Measurements from ENCODE around the gene GPR55. TPM values are rescaled to one million over a fixed set of nuclear protein-coding genes. Genes with fewer than 3 reads are reported as not detected.
"Not testable (repeated sequence)": the region's sequence is repeated elsewhere in the genome, so short reads cannot be mapped to it uniquely, and the experiment has no call there.

The GPR55 gene, protein sequence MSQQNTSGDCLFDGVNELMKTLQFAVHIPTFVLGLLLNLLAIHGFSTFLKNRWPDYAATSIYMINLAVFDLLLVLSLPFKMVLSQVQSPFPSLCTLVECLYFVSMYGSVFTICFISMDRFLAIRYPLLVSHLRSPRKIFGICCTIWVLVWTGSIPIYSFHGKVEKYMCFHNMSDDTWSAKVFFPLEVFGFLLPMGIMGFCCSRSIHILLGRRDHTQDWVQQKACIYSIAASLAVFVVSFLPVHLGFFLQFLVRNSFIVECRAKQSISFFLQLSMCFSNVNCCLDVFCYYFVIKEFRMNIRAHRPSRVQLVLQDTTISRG
- polyA plus RNA-seq (2013, experiment 1 of 2) = 0.30 TPM
- 0.44 TPM for polyA plus RNA-seq (2013, experiment 2 of 2)

DNA sequence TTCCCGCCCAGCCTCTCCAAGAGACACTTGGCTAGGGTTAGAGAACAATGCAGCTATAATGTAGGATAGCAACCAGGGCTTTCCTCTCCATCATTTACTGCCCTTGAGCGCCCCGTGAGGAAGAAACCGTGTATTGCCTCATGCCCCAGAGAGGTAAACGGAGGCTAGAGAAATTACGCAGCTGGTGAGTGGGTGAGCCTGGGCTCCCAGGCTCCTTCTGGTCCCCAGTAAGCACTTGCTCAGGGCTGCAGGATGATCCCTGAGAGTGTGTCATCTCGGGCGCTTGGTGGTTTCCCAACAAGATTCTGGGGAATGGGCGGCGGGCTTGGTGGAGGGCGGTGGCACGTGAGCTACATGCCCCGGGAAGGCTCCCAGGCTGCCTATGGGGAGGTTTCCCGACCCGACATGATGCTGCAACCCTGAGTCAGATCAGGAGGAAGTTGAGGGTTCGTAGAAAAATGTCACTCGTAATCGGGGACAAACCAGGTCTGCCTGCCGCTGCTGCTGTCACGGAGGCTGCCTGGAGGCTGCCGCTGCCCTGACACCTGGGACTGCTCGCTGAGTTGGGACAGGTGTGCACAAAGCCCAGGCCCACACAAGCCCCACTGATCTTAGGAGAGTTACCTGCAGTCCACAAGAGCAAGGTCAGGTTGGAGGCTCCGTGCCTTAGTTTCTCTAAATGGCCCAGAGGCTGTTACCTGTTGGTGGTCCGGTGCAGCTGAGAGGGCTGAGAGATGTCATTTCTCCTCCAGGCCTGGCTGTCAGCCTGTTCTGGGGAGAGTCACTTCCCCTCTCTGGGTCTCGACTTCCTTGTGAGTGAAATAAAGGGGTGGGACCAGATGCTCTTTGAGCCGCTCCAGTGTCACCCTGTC, at the start of gene GPR55:
Gene GPR55 (minus strand): TSS at position 773 of the 872 bp plus-strand sequence. CDS start 14,280 bp downstream, outside the sequence.
- H3K9ac ChIP-seq (ENCODE audit: low read depth, low read length) = no peak within 1 kb of the TSS
- H3K9me3 ChIP-seq (ENCODE audit: insufficient read depth, low read depth, low read length) = no peaks in the 10 kb centered on the region
- no peak within 1 kb of the TSS for H3K4me3 ChIP-seq (ENCODE audit: low read length)
- 78% methylated on average over 26 of the region's 26 CpGs for WGBS
- H3K27ac ChIP-seq (ENCODE audit: low read depth, low read length) = no peak within 1 kb of the TSS
- no peaks in the 10 kb centered on the region for H3K27me3 ChIP-seq (ENCODE audit: insufficient read depth, low read length)
- no peaks in the 10 kb centered on the region for H3K36me3 ChIP-seq (ENCODE audit: insufficient read depth, low read length)
- H3K4me1 ChIP-seq (ENCODE audit: insufficient read depth, low read length) = no peaks in the 10 kb centered on the region

DNA sequence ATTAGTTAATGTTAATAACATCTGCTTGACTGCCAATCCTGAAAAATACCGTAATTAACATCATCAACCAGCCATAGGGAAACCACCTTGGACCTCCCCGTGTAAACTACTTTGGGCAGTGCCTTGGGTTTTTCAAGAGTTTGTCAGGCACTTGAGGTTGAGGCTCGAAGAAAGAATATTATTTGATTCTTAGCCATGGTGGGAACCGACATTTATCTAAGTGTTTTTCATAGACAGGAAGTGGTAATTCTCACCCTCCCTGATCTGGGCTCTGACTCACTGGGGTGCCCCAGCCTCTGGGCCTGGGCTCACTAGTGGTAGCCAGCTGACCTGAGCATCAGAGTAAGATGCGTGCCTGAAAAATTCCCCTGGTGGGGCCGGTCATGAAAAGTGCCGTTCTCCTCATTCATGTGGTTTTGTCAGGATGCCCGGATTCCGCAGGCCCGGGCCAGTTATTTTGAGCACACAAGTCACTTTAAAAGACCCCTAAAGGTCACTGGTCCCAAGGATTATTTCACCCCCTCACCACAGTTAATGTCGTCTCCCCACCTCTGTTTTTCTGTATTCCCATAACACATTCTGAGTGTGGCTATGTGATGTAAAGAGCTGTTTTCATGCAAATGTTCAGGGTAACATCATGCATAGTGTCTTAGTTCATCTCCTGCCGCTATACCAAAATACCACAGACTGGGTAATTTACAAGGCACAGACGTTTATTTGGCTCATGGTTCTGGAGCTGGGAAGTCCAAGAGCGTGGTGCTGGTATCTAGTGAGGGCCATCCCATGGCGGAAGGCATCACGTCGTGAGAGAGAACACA, 49.3 kb upstream of the GPR55 start:
- WGBS = 90% methylated on average over 17 of the region's 17 CpGs

DNA sequence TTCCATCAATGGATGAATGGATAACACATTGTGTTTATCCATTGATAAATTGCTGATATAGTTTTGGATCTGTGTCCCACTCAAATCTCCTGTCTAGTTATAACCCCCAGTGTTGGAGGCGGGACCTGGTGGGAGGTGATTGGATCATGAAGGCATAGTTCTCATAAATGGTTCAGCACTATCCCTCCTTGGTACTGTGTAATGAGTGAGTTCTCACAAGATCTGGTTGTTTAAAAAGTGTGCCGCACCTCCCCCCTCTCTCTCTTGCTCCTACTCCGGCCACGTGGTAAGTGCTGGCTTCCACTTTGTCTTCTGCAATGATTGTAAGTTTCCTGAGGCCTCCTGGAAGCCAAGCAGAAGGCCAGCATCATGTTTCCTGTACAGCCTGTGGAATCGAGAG, 47.0 kb upstream of the GPR55 start:
- WGBS = 91% methylated on average over 5 of the region's 5 CpGs
- H3K27me3 ChIP-seq (ENCODE audit: insufficient read depth, low read length) = no peaks in the 10 kb centered on the region
- H3K36me3 ChIP-seq (ENCODE audit: insufficient read depth, low read length) = no peaks in the 10 kb centered on the region
- 0 out of 2 replicates have a peak, but pooled peaks cover 2% of the 10 kb centered on the region for H3K9me3 ChIP-seq (ENCODE audit: insufficient read depth, low read depth, low read length)
- H3K4me3 ChIP-seq (ENCODE audit: low read length) = no peak overlapping the region
- H3K27ac ChIP-seq (ENCODE audit: low read depth, low read length) = no peak overlapping the region
- no peak overlapping the region for H3K9ac ChIP-seq (ENCODE audit: low read depth, low read length)
- H3K4me1 ChIP-seq (ENCODE audit: insufficient read depth, low read length) = no peaks in the 10 kb centered on the region

More for the DNA sequence above, 49.3 kb upstream of the GPR55 start:
- no peak overlapping the region for H3K9ac ChIP-seq (ENCODE audit: low read depth, low read length)
- no peaks in the 10 kb centered on the region for H3K4me1 ChIP-seq (ENCODE audit: insufficient read depth, low read length)
- no peak overlapping the region for H3K27ac ChIP-seq (ENCODE audit: low read depth, low read length)
- H3K27me3 ChIP-seq (ENCODE audit: insufficient read depth, low read length) = no peaks in the 10 kb centered on the region
- no peaks in the 10 kb centered on the region for H3K36me3 ChIP-seq (ENCODE audit: insufficient read depth, low read length)
- no peak overlapping the region for H3K4me3 ChIP-seq (ENCODE audit: low read length)
- 0 out of 2 replicates have a peak, but pooled peaks cover 2% of the 10 kb centered on the region for H3K9me3 ChIP-seq (ENCODE audit: insufficient read depth, low read depth, low read length)

DNA sequence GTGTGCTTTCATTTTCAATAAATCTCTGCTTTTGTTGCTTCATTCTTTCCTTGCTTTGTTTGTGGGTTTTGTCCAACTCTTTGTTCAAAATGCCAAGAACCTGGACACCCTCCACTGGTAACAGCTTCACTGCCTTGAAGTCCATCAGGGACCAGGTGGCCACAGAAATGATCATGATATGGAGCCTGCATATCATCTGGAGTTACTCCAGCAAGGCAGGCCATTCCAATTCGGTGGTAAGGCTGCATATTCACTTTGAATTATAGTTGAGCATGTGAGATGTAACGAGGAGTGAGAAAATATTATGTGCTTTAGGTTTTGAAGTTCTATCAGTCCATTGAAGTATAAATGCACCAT, 44.6 kb upstream of the GPR55 start:
- no peak overlapping the region for H3K27ac ChIP-seq (ENCODE audit: low read depth, low read length)
- H3K27me3 ChIP-seq (ENCODE audit: insufficient read depth, low read length) = no peaks in the 10 kb centered on the region
- WGBS = 92% methylated on average over 2 of the region's 2 CpGs
- H3K4me3 ChIP-seq (ENCODE audit: low read length) = no peak overlapping the region
- no peaks in the 10 kb centered on the region for H3K4me1 ChIP-seq (ENCODE audit: insufficient read depth, low read length)
- no peaks in the 10 kb centered on the region for H3K36me3 ChIP-seq (ENCODE audit: insufficient read depth, low read length)
- no peak overlapping the region for H3K9ac ChIP-seq (ENCODE audit: low read depth, low read length)
- H3K9me3 ChIP-seq (ENCODE audit: insufficient read depth, low read depth, low read length) = no peaks in the 10 kb centered on the region

DNA sequence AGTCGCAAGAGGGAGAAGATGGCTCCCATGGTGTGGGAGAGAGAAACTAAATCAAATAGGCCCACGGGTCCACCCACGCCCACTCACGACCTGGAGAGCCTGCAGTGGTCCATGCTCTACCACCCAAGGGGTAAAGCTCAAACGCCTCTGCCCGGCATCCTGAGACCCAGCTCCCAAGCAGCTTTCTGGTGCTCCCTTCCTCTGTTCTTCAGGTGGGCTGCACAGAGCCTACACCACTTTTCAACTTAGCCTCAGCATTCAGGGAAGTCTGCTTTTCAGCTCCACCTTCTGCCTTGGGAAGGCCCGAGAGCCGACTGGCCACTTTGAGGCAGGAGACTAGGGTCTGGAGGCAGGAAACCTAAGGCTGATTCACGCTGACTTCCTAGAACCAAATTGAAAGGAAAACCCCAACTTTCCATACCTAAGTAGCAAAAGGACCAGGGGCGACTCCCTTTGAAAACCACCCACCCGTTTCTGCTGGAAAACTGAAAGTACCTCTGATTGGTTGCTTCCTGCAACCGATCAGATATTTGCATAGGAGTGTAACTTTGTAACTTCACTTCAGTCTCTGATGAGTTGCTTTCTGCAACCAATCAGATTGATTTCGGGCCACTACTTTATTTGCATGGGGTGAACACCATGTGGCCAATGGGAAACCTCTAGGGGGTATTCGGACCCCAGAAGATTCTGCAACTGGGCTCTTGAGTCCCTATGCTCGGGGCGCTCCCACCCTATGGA, 44.0 kb upstream of the GPR55 start:
- H3K9ac ChIP-seq (ENCODE audit: low read depth, low read length) = no peak overlapping the region
- no peak overlapping the region for H3K27ac ChIP-seq (ENCODE audit: low read depth, low read length)
- no peaks in the 10 kb centered on the region for H3K4me1 ChIP-seq (ENCODE audit: insufficient read depth, low read length)
- H3K9me3 ChIP-seq (ENCODE audit: insufficient read depth, low read depth, low read length) = no peaks in the 10 kb centered on the region
- H3K36me3 ChIP-seq (ENCODE audit: insufficient read depth, low read length) = no peaks in the 10 kb centered on the region
- 88% methylated on average over 16 of the region's 16 CpGs for WGBS
- H3K4me3 ChIP-seq (ENCODE audit: low read length) = no peak overlapping the region
- no peaks in the 10 kb centered on the region for H3K27me3 ChIP-seq (ENCODE audit: insufficient read depth, low read length)

DNA sequence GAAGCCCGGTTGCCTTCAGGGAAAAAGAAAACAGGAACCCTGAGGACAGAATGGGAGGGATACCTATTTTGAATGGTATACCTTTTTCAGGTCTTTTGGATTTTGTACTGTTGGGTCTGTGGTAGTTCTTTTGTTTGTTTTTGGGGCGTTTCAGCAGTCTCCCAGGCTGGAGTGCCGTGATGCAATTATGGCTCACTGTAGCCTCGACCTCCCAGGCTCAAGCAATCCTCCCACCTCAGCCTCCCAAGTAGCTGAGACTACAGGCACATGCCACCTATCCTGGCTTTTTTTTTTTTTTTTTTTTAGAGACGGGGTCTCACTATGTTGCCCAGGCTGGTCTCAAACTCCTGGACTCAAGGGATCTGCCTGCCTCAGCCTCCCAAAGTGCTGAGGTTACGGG, 43.3 kb upstream of the GPR55 start:
- not testable (repeated sequence) for H3K36me3 ChIP-seq (ENCODE audit: insufficient read depth, low read length); H3K9me3 ChIP-seq (ENCODE audit: insufficient read depth, low read depth, low read length); H3K4me1 ChIP-seq (ENCODE audit: insufficient read depth, low read length); H3K9ac ChIP-seq (ENCODE audit: low read depth, low read length); H3K4me3 ChIP-seq (ENCODE audit: low read length); H3K27ac ChIP-seq (ENCODE audit: low read depth, low read length); H3K27me3 ChIP-seq (ENCODE audit: insufficient read depth, low read length)
- 95% methylated on average over 6 of the region's 6 CpGs for WGBS

DNA sequence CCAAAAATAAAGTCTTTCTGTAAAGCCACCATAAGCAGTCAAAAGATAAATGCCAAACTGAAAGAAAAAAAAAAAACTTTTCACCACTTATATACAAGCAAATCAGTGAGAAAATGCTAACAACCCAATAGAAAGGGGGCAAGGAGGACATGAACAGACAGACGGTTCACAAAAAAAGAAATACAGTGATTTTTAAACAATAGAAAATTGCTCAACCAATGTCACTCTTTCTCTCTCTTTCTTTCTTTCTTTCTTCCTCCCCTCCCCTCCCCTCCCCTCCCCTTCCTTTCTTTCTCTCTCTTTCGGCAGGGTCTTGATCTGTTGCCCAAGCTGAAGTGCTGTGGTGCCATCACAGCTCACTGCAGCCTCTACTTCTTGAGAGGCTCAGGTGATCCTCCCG, 42.1 kb upstream of the GPR55 start:
- 89% methylated on average over 3 of the region's 3 CpGs for WGBS
- no peaks in the 10 kb centered on the region for H3K27me3 ChIP-seq (ENCODE audit: insufficient read depth, low read length)
- H3K9me3 ChIP-seq (ENCODE audit: insufficient read depth, low read depth, low read length) = no peaks in the 10 kb centered on the region
- no peaks in the 10 kb centered on the region for H3K4me1 ChIP-seq (ENCODE audit: insufficient read depth, low read length)
- no peak overlapping the region for H3K4me3 ChIP-seq (ENCODE audit: low read length)
- no peaks in the 10 kb centered on the region for H3K36me3 ChIP-seq (ENCODE audit: insufficient read depth, low read length)
- no peak overlapping the region for H3K27ac ChIP-seq (ENCODE audit: low read depth, low read length)
- H3K9ac ChIP-seq (ENCODE audit: low read depth, low read length) = no peak overlapping the region

DNA sequence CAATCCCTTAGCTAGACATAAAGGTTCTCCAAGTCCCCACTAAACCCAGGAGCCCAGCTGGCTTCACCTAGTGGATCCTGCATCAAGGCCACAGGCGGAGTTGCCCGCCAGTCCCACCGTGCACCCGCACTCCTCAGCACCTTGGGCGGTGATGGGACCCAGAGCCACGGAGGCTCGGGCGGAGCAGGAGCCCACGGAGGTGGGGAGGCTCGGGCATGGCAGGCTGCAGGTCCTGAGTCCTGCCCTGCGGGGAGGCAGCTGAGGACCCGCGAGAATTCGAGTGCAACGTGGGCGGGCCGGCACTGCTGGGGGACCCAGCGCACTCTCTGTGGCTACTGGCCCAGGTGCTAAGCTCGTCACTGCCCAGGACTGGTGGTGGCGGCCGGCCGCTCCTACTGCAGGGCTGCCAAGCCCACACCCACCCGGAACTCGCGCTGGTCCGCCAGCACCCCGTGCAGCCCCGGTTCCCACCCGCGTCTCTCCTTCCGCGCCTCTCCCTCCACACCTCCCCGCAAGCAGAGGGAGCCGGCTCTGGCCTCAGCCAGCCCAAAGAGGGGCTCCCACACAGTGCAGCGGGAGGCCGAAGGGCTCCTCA, 39.2 kb upstream of the GPR55 start:
- H3K4me1 ChIP-seq (ENCODE audit: insufficient read depth, low read length) = no peaks in the 10 kb centered on the region
- no peaks in the 10 kb centered on the region for H3K9me3 ChIP-seq (ENCODE audit: insufficient read depth, low read depth, low read length)
- no peaks in the 10 kb centered on the region for H3K27me3 ChIP-seq (ENCODE audit: insufficient read depth, low read length)
- no peak overlapping the region for H3K27ac ChIP-seq (ENCODE audit: low read depth, low read length)
- H3K9ac ChIP-seq (ENCODE audit: low read depth, low read length) = no peak overlapping the region
- no peaks in the 10 kb centered on the region for H3K36me3 ChIP-seq (ENCODE audit: insufficient read depth, low read length)
- no peak overlapping the region for H3K4me3 ChIP-seq (ENCODE audit: low read length)
- WGBS = 93% methylated on average over 36 of the region's 36 CpGs

DNA sequence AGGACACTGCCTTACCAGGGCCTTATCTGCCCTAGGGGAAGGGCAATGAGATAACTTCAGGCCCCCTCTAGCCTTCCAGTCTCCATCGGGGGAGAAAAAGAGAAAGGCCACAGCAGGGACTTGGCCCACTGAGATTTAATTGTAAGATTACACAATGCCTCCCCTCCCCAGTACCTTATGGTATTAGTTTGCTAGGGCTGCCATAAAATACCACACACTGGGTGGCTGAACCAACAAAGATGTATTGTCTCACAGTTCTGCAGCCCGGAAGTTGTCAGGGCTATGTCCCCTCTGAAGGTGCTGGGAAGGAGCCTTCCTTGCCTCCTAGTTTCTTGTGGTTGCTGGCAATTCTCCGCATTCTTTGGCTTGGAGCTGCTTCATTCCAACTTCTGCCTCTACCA, 36.0 kb upstream of the GPR55 start:
- Histone ChIP-seq H3K9ac (ENCODE audit: low read depth, low read length) (no peak overlapping the region), H3K27ac (ENCODE audit: low read depth, low read length) (no peak overlapping the region), H3K27me3 (ENCODE audit: insufficient read depth, low read length) (peaks cover 27% of the 10 kb centered on the region), H3K4me1 (ENCODE audit: insufficient read depth, low read length) (peaks cover 15% of the 10 kb centered on the region), H3K36me3 (ENCODE audit: insufficient read depth, low read length) (no peaks in the 10 kb centered on the region), H3K4me3 (ENCODE audit: low read length) (no peak overlapping the region), H3K9me3 (ENCODE audit: insufficient read depth, low read depth, low read length) (no peaks in the 10 kb centered on the region)
- WGBS = 53% methylated on average over 3 of the region's 3 CpGs

DNA sequence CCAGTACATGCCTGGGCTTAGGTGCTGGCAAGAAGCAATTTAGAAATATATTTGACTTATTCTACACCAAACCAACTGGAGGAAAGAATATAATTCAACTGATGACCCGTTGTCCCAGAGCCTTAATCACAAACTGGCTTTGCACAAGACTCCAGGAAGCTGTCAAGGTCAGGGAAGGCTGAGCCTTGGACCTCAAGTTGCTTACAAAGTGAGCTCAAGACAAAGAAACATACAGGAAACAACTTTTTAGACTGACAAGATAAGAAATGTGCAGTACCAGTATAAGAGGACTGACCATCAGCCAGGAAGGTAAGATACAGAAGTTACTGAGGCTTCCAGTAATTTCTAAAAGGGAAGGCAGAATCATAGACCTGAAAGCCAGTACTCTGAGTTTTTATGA, 35.0 kb upstream of the GPR55 start:
- no peak overlapping the region for H3K4me3 ChIP-seq (ENCODE audit: low read length)
- H3K36me3 ChIP-seq (ENCODE audit: insufficient read depth, low read length) = no peaks in the 10 kb centered on the region
- 100% methylated on average over 1 of the region's 1 CpG for WGBS
- no peak overlapping the region for H3K27ac ChIP-seq (ENCODE audit: low read depth, low read length)
- H3K27me3 ChIP-seq (ENCODE audit: insufficient read depth, low read length) = peaks cover 27% of the 10 kb centered on the region
- peaks cover 15% of the 10 kb centered on the region for H3K4me1 ChIP-seq (ENCODE audit: insufficient read depth, low read length)
- no peaks in the 10 kb centered on the region for H3K9me3 ChIP-seq (ENCODE audit: insufficient read depth, low read depth, low read length)
- no peak overlapping the region for H3K9ac ChIP-seq (ENCODE audit: low read depth, low read length)
